Activated naive CD4-positive, alpha-beta T cell treated with anti-CD3 and anti-CD28 coated beads, Interleukin-2, amount 50 U/mL, for 72 hours (primary cell): Measurements from ENCODE around the gene CDC42EP1. TPM values are rescaled to one million over a fixed set of nuclear protein-coding genes. Genes with fewer than 3 reads are reported as not detected.

Experiments
- ATAC-seq, 2 donors: fragments of 150-1000 bp; cut with Tn5 transposase; 2 replicates each; pipeline ENCODE4 v1.10.0; 2021; ENCODE audit warnings: mild to moderate bottlenecking in 2 of 2, moderate library complexity in 2 of 2
- DNase-seq, 2 donors: peaks; one replicate each; pipeline ENCODE4 v3.0.0; 2021 to 2022; ENCODE audit warnings: low spot score in 2 of 2
- H3K27ac Mint-ChIP-seq, 2 donors: one replicate each; pipeline ENCODE4 v1.8.0; 2022; ENCODE audit warnings: mild to moderate bottlenecking in 2 of 2, mixed read lengths in 2 of 2
- H3K36me3 Mint-ChIP-seq, 2 donors: one replicate each; pipeline ENCODE4 v1.8.0; 2022; ENCODE audit warnings: mixed read lengths in 2 of 2
- H3K9me3 Mint-ChIP-seq, 2 donors: one replicate each; pipeline ENCODE4 v1.8.0; 2022; ENCODE audit warnings: mixed read lengths in 2 of 2
- total RNA-seq, 2 donors: library from RNA; stranded (reverse); gene quantifications; one replicate each; pipeline ENCODE4 v1.2.3, GENCODE V29; 2022

CDC42EP1 gene
- total RNA-seq, 2 donors from 2014 or later = 0.09 to 1.9 TPM

DNA sequence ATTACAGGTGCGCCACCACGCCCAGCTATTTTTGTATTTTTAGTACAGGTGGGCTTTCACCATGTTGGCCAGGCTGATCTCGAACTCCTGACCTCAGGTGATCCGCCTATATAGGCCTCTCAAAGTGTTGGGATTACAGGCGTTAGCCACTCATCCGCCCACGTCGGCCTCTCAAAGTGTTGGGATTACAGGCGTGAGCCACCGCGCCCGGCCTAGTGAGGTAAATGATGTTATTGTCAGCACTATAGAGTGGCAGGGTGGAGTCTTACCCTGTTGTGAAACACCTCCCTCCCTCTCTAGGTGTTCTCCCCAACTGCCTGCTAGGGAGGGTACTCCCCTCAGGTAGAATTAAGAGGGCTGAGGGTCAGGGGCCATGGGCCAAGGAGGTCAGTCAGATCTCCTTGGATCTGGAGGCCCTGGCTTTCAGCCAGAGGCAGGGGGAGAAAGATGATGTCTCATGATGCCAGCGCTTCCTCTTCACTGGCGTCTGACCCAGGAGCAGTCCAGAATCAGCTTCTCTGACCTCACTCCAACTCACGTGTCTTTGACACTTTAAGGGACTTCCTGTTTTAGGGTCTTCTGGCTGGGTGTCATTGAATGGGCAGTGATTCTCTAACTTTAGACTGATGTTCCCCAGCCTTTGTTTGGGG is 50.3 kb downstream of the CDC42EP1 start:
- Mint-ChIP-seq H3K9me3 (no peaks in the 10 kb centered on the region), H3K36me3 (peaks cover 7% of the 10 kb centered on the region in 2 donors), H3K27ac (peak overlapping the region; percentile 77 to 88)
- DNase-seq = no peak
- no peak for ATAC-seq

DNA sequence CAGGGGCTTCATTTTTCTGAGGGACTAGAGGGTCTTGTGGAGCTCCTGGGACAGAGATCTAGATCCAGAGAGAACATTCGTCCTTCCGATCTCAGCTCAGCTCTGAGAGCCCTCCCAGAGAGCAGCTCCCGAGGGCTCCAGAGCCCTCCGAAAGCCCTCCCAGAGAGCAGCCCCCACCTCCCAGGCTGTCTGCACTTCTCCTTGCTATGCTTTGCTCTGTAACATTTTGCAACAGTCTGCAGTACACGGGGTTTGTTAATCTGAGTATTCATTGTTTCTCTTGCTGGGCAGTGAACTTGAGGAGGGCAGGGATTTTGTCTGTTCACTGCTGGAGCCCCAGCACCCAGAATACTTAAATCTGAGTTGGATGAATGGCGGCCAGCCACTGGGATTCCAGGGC is 50.9 kb downstream of the CDC42EP1 start:
- peaks cover 7% of the 10 kb centered on the region in 2 donors for H3K36me3 Mint-ChIP-seq
- ATAC-seq (no peak), DNase-seq (no peak)
- no peaks in the 10 kb centered on the region for H3K9me3 Mint-ChIP-seq
- peak overlapping the region; percentile 77 to 88 for H3K27ac Mint-ChIP-seq

DNA sequence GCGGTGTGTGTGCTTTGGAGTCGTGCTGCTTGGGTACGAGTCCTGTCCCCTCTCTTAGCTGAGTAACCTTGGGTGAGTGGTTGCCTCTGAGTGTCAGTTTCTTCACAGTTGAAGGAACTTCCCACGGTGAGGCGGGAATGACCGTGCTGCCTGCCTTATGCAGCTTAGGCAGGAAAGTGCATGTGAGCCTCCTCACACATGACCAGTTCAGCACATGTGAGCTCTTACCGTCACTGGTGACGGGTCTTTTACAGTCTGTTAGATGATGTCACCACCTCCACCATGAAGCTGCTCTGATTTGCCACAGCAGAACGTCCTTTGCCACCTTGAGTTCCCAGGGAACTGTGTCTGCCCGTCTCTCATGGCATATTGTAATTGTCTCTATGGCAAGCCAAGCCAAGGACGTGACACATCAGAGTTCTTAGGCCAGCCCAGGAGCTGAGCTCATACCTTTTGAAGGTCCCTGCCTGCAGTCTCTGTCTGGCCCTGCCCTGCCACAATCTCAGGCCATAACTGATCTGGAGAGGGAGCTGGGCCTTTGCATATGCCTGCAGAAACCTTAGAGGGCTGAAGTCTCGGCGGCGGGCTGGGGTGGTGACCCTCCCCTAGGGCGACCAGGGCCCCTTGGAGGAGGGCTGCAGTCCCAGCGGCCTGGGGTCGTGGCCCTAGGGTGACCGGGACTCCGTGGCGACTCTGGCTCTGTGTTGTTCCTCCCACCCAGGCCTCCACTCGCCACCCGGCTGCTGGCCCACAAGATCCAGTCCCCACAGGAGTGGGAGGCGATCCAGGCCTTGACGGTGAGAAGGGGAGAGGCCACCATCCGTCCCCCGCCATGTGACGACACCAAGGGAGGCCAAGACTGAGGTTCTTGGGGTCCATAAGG is 56.2 kb downstream of the CDC42EP1 start:
- no peak for DNase-seq
- ATAC-seq = no peak
- H3K27ac Mint-ChIP-seq = no peak overlapping the region
- H3K36me3 Mint-ChIP-seq = no peaks in the 10 kb centered on the region
- H3K9me3 Mint-ChIP-seq = no peaks in the 10 kb centered on the region

DNA sequence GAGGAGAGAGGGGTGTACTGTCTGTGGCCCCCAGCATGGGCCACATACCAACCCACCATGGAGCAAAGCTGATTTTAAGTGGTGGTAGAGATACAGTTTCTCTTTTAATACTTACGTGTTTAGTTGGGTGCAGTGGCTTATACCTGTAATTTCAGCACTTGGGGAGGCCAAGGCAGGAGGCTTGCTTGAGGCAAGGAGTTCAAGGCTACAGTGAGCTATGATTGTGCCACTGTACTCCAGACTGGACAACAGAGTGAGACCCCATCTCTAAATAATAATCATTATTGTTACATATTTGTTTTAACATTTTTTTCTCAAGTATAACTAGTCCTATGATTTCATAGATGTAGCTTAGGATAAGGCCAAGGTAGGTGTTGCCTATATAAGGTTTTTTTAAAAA is 57.2 kb downstream of the CDC42EP1 start:
- Mint-ChIP-seq H3K9me3 (no peaks in the 10 kb centered on the region), H3K27ac (peak overlapping the region in 1 of 2 donors; percentile 65), H3K36me3 (no peaks in the 10 kb centered on the region)
- ATAC-seq = no peak
- DNase-seq = no peak

DNA sequence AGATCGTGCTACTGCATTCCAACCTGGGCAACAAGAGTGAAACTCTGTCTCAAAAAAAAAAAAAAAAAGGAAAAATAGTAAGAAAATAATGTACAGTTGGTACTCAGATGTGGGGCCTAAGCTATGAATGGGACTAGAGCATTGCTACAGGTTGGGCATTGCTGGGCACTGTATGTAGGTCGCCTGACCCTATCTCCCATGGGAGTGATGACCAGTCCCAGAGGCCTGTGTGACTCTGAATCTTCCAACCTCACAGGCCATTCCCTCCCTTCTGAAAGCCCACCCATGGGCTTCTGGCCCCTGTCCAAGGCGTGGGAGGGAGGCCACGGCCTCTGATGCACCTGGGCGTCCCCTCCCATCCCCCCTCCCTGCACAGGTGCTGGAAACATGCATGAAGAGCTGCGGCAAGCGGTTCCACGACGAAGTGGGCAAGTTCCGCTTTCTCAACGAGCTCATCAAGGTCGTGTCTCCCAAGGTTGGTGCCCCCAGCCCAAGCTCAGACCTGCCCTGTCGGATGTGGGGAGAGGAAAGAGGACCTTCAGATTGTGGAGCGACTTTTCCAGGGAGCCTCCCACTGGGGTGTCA is 57.9 kb downstream of the CDC42EP1 start:
- no peaks in the 10 kb centered on the region for H3K36me3 Mint-ChIP-seq
- no peak for ATAC-seq
- DNase-seq = no peak
- no peaks in the 10 kb centered on the region for H3K9me3 Mint-ChIP-seq
- peak overlapping the region in 1 of 2 donors; percentile 55 for H3K27ac Mint-ChIP-seq

DNA sequence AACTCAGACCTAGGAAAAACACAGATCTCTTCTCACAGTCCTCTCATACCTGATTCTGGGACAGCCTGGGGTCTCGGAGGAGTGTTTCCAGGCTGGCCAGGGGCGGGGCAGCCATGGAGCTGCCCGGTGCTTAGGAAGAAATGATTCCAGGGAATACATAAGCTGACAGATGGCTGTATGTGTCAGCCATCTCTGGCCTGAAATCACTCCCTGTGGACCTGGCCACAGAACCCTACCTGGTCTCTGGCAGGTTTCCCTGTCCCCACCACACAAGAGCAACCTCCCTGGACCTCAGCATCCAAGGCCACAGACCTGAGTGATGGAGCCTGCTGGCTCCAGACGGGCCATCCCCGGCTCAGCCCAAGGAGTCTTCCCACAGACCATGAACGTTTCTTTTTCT is 58.4 kb downstream of the CDC42EP1 start:
- Mint-ChIP-seq H3K36me3 (peaks cover 0 to 3% of the 10 kb centered on the region in 2 donors), H3K27ac (peak overlapping the region in 1 of 2 donors; percentile 55), H3K9me3 (no peaks in the 10 kb centered on the region)
- DNase-seq (no peak), ATAC-seq (no peak)

Other genes with a start within 250 kb of the CDC42EP1 start
- gene ELFN2, start 133.0 kb upstream of the CDC42EP1 start, total RNA-seq = 1 to 10 TPM in 1 of 2 donors, under 1 TPM in 1; 0.41 to 2.0 TPM
- 100 to 1,000 TPM in 1 of 2 donors, 10 to 100 TPM in 1; 88.7 to 169 TPM for gene MFNG, start 74.1 kb upstream of the CDC42EP1 start, total RNA-seq
- under 1 TPM; 0.09 to 0.51 TPM for gene CARD10, start 41.1 kb upstream of the CDC42EP1 start, total RNA-seq
- not detected for gene LGALS2, start 19.6 kb downstream of the CDC42EP1 start, total RNA-seq
- 10 to 100 TPM; 68.8 to 83.9 TPM for gene GGA1, start 48.4 kb downstream of the CDC42EP1 start, total RNA-seq
- gene SH3BP1, start 79.2 kb downstream of the CDC42EP1 start, total RNA-seq = 10 to 100 TPM; 82.9 to 98.5 TPM
- gene PDXP, start 98.2 kb downstream of the CDC42EP1 start, total RNA-seq = 10 to 100 TPM; 34.5 to 38.2 TPM
- gene LGALS1, start 115.2 kb downstream of the CDC42EP1 start, total RNA-seq = 100 to 1,000 TPM; 362 to 981 TPM
- gene NOL12, start 125.9 kb downstream of the CDC42EP1 start, total RNA-seq = 10 to 100 TPM; 24.0 to 42.1 TPM
- gene TRIOBP, start 136.6 kb downstream of the CDC42EP1 start, total RNA-seq = 10 to 100 TPM; 17.4 to 26.0 TPM
- 10 to 100 TPM in 1 of 2 donors, 1 to 10 TPM in 1; 7.5 to 20.7 TPM for gene GCAT, start 247.5 kb downstream of the CDC42EP1 start, total RNA-seq